C4-2B (cell line): ENCODE results near the gene SWI5.

Experiments
- CTCF ChIP-seq: fragments of 450-650 bp; conservative IDR thresholded peaks from 2 replicates; pipeline ENCODE4 v1.5.1; 2017; ENCODE audit warnings: mild to moderate bottlenecking
- ZFX ChIP-seq: fragments of 450-650 bp; IDR thresholded peaks from 2 replicates; pipeline ENCODE4 v1.6.1; 2017

DNA sequence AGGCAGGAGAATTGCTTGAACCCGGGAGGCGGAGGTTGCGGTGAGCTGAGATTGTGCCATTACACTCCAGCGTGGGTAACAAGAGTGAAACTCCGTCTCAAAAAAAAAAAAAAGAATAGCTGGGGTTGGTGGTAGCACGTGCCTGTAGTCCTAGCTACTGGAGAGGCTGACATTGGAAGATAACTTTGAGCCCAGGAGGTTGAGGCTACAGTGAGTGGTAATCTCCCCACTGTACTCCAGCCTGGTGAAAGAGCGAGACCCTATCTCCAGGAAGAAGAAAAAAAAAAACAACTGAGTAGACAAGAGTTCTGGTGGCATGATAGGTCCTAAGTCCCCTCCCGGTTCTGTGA lies 26.5 kb upstream of the SWI5 start:
- TF ChIP-seq CTCF (no peak), ZFX (no peak)
